ENCODE data around the gene NOL3.

NOL3 gene

DNA sequence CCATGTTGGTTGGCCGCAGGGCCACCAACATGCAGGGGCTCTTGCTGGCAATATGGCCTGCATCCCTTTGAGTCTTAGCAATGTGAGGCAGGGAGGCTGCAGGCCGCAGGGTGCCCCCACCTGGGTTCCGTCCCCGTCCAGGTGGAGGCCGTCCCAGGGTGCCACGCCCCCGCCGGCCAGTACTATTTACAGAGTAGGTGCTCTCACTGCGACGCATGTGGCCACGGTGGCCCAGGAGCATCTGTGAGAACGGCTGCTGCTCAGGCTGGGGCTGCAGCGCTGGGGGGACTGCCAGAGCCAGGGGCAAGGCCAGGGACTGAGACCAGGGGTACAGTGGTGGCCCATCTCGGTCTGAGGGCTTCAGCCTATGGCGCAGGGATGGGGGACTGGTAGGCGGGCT is 9.8 kb downstream of the NOL3 start:
- no peaks in the 10 kb centered on the region for H3K36me3 ChIP-seq
- H3K4me1 ChIP-seq, result peaks cover 2% of the 10 kb centered on the region
- no peaks in the 10 kb centered on the region for H3K9me3 ChIP-seq
- DNase-seq, result no peak
- no peaks in the 10 kb centered on the region for H3K27me3 ChIP-seq
- TF ChIP-seq, protein P1, sequence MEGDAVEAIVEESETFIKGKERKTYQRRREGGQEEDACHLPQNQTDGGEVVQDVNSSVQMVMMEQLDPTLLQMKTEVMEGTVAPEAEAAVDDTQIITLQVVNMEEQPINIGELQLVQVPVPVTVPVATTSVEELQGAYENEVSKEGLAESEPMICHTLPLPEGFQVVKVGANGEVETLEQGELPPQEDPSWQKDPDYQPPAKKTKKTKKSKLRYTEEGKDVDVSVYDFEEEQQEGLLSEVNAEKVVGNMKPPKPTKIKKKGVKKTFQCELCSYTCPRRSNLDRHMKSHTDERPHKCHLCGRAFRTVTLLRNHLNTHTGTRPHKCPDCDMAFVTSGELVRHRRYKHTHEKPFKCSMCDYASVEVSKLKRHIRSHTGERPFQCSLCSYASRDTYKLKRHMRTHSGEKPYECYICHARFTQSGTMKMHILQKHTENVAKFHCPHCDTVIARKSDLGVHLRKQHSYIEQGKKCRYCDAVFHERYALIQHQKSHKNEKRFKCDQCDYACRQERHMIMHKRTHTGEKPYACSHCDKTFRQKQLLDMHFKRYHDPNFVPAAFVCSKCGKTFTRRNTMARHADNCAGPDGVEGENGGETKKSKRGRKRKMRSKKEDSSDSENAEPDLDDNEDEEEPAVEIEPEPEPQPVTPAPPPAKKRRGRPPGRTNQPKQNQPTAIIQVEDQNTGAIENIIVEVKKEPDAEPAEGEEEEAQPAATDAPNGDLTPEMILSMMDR (IDR thresholded peaks at IDR 0.05; ENCODE audit: low read depth, low read length), result no peak
- no peak overlapping the region for H3K4me3 ChIP-seq (ENCODE audit: low read depth, low read length)

DNA sequence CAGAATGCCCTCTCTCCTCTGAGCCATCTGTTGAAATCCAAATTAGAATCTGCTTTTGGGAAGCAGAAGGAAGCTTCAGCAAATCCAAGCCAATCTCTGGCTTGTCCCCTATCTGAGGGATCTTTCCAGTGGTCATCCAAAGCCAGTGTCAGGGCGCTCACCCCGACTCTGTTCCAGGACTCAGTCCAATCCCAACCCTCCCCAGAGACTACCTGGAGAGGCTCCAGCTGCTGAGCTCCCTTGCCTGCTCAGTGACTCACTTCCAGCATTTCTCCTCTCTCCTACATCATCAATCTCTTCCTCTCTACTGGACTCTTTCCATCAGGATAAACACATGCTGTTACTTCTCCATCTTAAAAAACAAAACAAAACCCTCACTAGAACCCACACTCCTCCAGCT is 11.0 kb downstream of the NOL3 start:
- Histone ChIP-seq H3K9me3 (no peaks in the 10 kb centered on the region), H3K27me3 (no peaks in the 10 kb centered on the region), H3K36me3 (no peaks in the 10 kb centered on the region), H3K4me1 (peaks cover 3% of the 10 kb centered on the region; the same call in 1 of the 2 replicates), H3K4me3 (ENCODE audit: low read depth, low read length) (no peak overlapping the region)
- TF ChIP-seq, protein P1 (IDR thresholded peaks at IDR 0.05; ENCODE audit: low read depth, low read length), result no peak
- DNase-seq, result no peak

DNA sequence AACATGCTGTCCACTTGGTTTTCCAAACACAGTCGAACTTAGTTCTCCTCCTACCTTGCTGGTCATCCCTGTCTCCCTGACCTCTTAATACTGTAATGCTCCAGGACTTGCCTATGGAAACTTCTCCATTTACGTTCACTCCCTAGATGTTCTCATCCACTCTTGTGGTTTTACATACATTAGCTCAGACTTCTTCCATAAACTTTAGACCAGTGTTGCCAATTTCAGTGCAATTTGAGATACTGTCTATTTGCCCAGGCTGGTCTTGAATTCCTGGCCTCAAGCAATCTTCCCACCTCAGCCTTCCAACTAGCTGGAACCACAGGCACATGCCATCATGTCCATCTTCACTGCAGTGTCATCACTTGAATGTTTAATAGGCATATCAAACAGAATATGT is 11.9 kb downstream of the NOL3 start:
- H3K9me3 ChIP-seq, result no peaks in the 10 kb centered on the region
- H3K4me3 ChIP-seq (ENCODE audit: low read depth, low read length), result no peak overlapping the region
- H3K36me3 ChIP-seq, result no peaks in the 10 kb centered on the region
- TF ChIP-seq, protein P1 (IDR thresholded peaks at IDR 0.05; ENCODE audit: low read depth, low read length), result no peak
- peaks cover 3% of the 10 kb centered on the region; the same call in 1 of the 2 replicates for H3K4me1 ChIP-seq
- DNase-seq, result no peak
- no peaks in the 10 kb centered on the region for H3K27me3 ChIP-seq

DNA sequence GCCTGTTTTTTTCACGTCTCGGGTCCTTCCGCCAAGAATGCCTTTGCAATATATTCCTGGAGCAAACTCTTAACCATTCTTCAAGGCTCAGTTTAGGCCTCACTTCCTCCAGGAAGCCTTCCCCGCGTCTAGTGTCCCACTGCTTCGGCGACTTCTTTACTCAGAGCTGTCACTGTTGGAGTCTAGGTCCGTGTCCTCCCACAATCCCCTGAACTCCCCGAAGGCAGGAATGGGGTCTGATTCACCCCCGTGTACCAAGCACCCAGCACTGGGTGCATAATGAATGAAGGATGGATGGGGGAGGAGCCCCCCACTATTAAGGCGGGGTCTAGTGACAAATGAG is 12.9 kb downstream of the NOL3 start:
- Histone ChIP-seq H3K36me3 (no peaks in the 10 kb centered on the region), H3K9me3 (no peaks in the 10 kb centered on the region), H3K4me1 (peaks cover 3% of the 10 kb centered on the region; the same call in 1 of the 2 replicates), H3K27me3 (no peaks in the 10 kb centered on the region), H3K4me3 (ENCODE audit: low read depth, low read length) (peak overlapping the region; percentile 70)
- no peak for DNase-seq
- TF ChIP-seq, protein P1 (IDR thresholded peaks at IDR 0.05; ENCODE audit: low read depth, low read length), result no peak

DNA sequence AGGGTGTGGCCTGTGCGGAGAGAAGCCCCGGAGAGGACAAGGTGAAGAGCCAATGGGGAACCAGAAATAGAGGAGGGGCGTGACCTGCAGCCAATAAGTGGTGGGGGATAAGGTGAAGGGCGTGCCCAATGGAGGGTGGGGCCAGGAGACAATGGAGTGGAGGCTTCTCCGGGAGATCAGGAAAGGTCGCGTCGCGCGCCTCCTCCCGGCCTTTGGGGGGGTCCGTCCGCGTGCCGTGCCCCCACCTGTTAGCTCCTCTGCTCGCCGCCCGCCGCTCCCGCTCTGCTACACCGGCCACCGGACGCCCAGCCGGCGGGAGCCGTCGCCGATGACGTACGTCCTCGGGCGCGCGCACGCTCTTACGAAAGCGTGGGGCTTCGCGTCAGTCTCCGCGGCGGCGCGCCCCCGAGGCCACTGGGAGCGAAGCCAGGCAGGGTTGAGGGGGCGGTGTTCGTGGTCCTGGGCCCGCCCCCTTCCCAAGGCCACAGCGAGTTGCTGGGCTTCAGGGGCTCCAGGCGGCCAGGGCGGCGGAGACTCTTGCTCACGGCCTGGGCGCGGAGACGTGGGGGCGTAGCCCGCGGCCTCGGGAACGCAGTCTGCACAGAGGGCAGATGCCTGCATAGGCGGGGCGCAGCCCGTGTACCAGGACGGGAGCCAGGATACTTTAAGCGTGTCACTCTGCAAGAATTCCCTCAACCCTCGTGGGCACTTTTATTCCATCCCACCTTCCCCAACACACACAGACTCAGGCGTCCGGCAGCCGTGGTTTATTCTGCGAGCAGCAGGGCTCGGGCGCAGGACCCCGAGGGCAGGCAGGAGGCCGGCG is 13.5 kb downstream of the NOL3 start, which contains the start of gene MATCAP1:
TSS of gene MATCAP1 (minus strand) at position 337 of the 826 bp plus-strand sequence. CDS start 3,353 bp downstream, outside the sequence.
- Histone ChIP-seq H3K4me1 (peaks cover 3% of the 10 kb centered on the region; the same call in 1 of the 2 replicates), H3K4me3 (ENCODE audit: low read depth, low read length) (peak within 1 kb of the TSS; percentile 70), H3K36me3 (no peaks in the 10 kb centered on the region), H3K27me3 (no peaks in the 10 kb centered on the region), H3K9me3 (no peaks in the 10 kb centered on the region)
- TF ChIP-seq, protein P1 (IDR thresholded peaks at IDR 0.05; ENCODE audit: low read depth, low read length), result no peak
- DNase-seq, result peak; percentile 99

DNA sequence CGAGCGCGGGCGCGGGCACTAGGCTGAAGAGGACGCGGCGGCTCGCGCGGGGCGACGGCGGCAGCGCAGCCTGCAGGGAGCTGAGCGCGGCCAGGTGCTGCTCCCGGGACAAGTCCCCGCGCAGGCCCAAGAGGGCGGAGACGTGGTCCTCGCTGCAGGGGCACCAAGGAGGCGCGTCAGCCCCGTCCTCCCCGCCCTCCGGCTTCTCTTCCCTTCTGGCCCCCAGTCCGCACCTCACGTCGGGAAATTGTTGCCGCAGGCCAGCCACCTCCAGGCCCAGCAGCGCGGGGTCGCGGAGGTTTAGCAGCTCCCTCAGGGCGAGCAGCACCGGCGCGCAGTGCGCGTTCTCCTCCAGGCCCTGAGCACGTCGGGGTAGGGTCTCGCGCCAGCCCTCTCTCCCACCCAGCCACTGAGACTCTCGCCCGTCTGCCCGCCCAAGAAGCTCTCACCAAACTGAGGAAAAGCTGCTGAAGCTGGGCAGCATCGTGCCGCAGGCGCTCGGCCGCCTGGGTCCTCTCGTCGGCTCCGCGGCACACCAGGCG is 14.2 kb downstream of the NOL3 start:
- TF ChIP-seq, protein P1 (IDR thresholded peaks at IDR 0.05; ENCODE audit: low read depth, low read length), result no peak
- peak; percentile 49 for DNase-seq

More for the DNA sequence above, 14.2 kb downstream of the NOL3 start:
- Histone ChIP-seq H3K4me1 (peaks cover 3% of the 10 kb centered on the region; the same call in 1 of the 2 replicates), H3K36me3 (no peaks in the 10 kb centered on the region), H3K4me3 (ENCODE audit: low read depth, low read length) (peak overlapping the region; percentile 70), H3K9me3 (no peaks in the 10 kb centered on the region), H3K27me3 (no peaks in the 10 kb centered on the region)

Measured in BE2C (cell line).